ENCODE measurements around the gene FAM98B. TPM values are rescaled to one million over a fixed set of nuclear protein-coding genes. Genes with fewer than 3 reads are reported as not detected.
A peak's percentile ranks its signal among the peaks of the same experiment; 100 is the strongest.

Gene FAM98B
- total and polyA plus RNA-seq, 10 of the 15 experiments (the other 5 are each of a cell fraction or from before 2014, with no cell fraction given), result 1.3 to 36.7 (median 10.9) TPM

DNA sequence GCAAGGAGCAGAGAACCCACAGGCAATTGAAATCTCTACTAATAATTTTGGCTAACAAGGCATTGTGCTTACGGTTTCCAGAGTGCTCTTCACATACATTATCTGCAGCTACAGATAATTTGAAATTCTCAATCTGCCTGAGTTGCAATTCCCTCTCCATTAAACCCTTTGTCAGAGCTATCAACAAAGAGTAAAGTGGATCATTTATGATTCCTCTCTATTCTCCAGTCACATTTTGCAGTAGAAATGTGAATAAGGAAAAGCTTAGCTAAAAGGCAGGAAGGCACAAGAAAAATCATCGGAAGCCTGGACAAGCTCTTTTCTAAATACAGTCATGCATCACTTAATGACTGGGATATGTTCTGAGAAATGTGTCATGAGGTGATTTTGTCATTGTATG is 49.6 kb downstream of the FAM98B start:
- no peaks in the 10 kb centered on the region for H3K4me1 ChIP-seq (ENCODE audit: control insufficient read depth, insufficient read depth, low read length)
- SMC1A ChIA-PET (ENCODE audit: uncharacterized antibody, unreplicated experiment), result interaction anchor here (0.9 to 17.5 kb wide), 11 partner anchors 11 to 500 kb away, joined by 3 to 208 read pairs (median 5); partner anchors contain the start of gene FAM98B
- H2AFZ ChIP-seq (ENCODE audit: control insufficient read depth, low read depth, low read length), result no peak overlapping the region
- BruUV-seq (replicated peaks), result no TSS peak
- H3K79me2 ChIP-seq (ENCODE audit: control insufficient read depth, insufficient read depth, low read length), result no peaks in the 10 kb centered on the region
- POLR2A ChIA-PET, result interaction anchor here (2.3 kb wide), 1 partner anchor 20 kb away, joined by 8 read pairs; no protein-coding TSS in a partner anchor
- peaks cover 2% of the 10 kb centered on the region; the same call in 1 of the 3 replicates for H3K9me3 ChIP-seq (replicated peaks; ENCODE audit: control insufficient read depth, insufficient read depth, low read length)
- no peaks in the 10 kb centered on the region for H3K27me3 ChIP-seq (replicated peaks in 1 of 2; ENCODE audit: control insufficient read depth in 2 of 2, insufficient read depth in 2 of 2, low read length in 1 of 2)
- CTCF ChIA-PET, result interaction anchor here (0.9 to 5.9 kb wide), 9 partner anchors 10 to 196 kb away, joined by 3 to 35 read pairs (median 5); no protein-coding TSS in a partner anchor
- RAD21 ChIA-PET (ENCODE audit: unreplicated experiment), result interaction anchor here (1.0 to 1.7 kb wide), 4 partner anchors 9 to 196 kb away, joined by 4 to 5 read pairs (median 5); no protein-coding TSS in a partner anchor
- intact Hi-C loops (cut with micrococcal nuclease; ENCODE audit: unreplicated experiment) (no loop called here), in situ Hi-C loops (cut with MboI) (no loop called here)
- TF ChIP-seq NR2F1 (conservative IDR thresholded peaks at IDR 0.05) (no peak), RUNX3 (IDR thresholded peaks at IDR 0.05; ENCODE audit: low read length) (no peak), ASH2L (IDR thresholded peaks at IDR 0.05; ENCODE audit: borderline replicate concordance, low read depth) (no peak), FOS (IDR thresholded peaks at IDR 0.05; ENCODE audit: borderline replicate concordance, extremely low read depth, insufficient read length) (no peak)
- no peak overlapping the region for H3K4me2 ChIP-seq (ENCODE audit: control insufficient read depth, insufficient read depth)
- DNase-seq (ENCODE audit: low read depth, low spot score), result no peak
- H4K20me1 ChIP-seq (ENCODE audit: control insufficient read depth, insufficient read depth), result no peaks in the 10 kb centered on the region
- H3K9ac ChIP-seq (ENCODE audit: control insufficient read depth, insufficient read depth, low read length), result no peak overlapping the region
- no peak for FAIRE-seq
- WGBS (ENCODE audit: insufficient coverage, insufficient replicate concordance, low lambda C conversion rate, missing lambda C conversion rate), result 93% methylated on average over 2 of the region's 2 CpGs
- H3K36me3 ChIP-seq (ENCODE audit: control insufficient read depth in 2 of 2, insufficient read depth in 2 of 2, low read length in 1 of 2), result peaks cover 16 to 20% of the 10 kb centered on the region in 2 experiments
- H3K4me3 ChIP-seq, result no peak overlapping the region
- no peak for ATAC-seq
- no peak overlapping the region for H3K27ac ChIP-seq (ENCODE audit: control insufficient read depth, insufficient read depth)

- H3K79me2 ChIP-seq (ENCODE audit: control insufficient read depth, insufficient read depth, low read length), result no peaks in the 10 kb centered on the region
- H3K9me3 ChIP-seq (replicated peaks; ENCODE audit: control insufficient read depth, insufficient read depth, low read length), result no peaks in the 10 kb centered on the region; the same call in 2 of the 3 replicates
- peaks cover 11% of the 10 kb centered on the region for H3K4me1 ChIP-seq (ENCODE audit: control insufficient read depth, insufficient read depth, low read length)
- H3K27ac ChIP-seq (ENCODE audit: control insufficient read depth, insufficient read depth), result no peak overlapping the region
- H4K20me1 ChIP-seq (ENCODE audit: control insufficient read depth, insufficient read depth), result no peaks in the 10 kb centered on the region
- CTCF ChIA-PET, result interaction anchor here (0.9 to 5.9 kb wide), 13 partner anchors 10 to 203 kb away, joined by 3 to 35 read pairs (median 5); no protein-coding TSS in a partner anchor
- BruUV-seq (replicated peaks), result TSS peak; percentile 14
- no peak for ATAC-seq
- RAD21 ChIA-PET (ENCODE audit: unreplicated experiment), result interaction anchor here (0.6 to 1.7 kb wide), 6 partner anchors 12 to 195 kb away, joined by 3 to 5 read pairs (median 4); no protein-coding TSS in a partner anchor
- H3K27me3 ChIP-seq (replicated peaks in 1 of 2; ENCODE audit: control insufficient read depth in 2 of 2, insufficient read depth in 2 of 2, low read length in 1 of 2), result no peaks in the 10 kb centered on the region
- no peak for FAIRE-seq
- no peak for DNase-seq (ENCODE audit: low read depth, low spot score)
- 70% methylated on average over 4 of the region's 4 CpGs for WGBS (ENCODE audit: insufficient coverage, insufficient replicate concordance, low lambda C conversion rate, missing lambda C conversion rate)
- H3K4me2 ChIP-seq (ENCODE audit: control insufficient read depth, insufficient read depth), result no peak overlapping the region
- in situ Hi-C loops (cut with MboI) (no loop called here), intact Hi-C loops (cut with micrococcal nuclease; ENCODE audit: unreplicated experiment) (loop anchor here (5.0 kb wide), 2 partner anchors 37 to 63 kb away; no protein-coding TSS in a partner anchor)
- POLR2A ChIA-PET, result interaction anchor here (0.6 to 2.3 kb wide), 4 partner anchors 12 to 19 kb away, joined by 3 to 8 read pairs (median 3); no protein-coding TSS in a partner anchor
- no peak overlapping the region for H3K9ac ChIP-seq (ENCODE audit: control insufficient read depth, insufficient read depth, low read length)
- H3K4me3 ChIP-seq, result no peak overlapping the region
- SMC1A ChIA-PET (ENCODE audit: uncharacterized antibody, unreplicated experiment), result interaction anchor here (0.6 to 17.5 kb wide), 15 partner anchors 10 to 1591 kb away, joined by 3 to 208 read pairs (median 4); partner anchors contain the start of gene FAM98B
- peaks cover 16 to 19% of the 10 kb centered on the region in 2 experiments for H3K36me3 ChIP-seq (ENCODE audit: control insufficient read depth in 2 of 2, insufficient read depth in 2 of 2, low read length in 1 of 2)
- H2AFZ ChIP-seq (ENCODE audit: control insufficient read depth, low read depth, low read length), result no peak overlapping the region
- no peak for TF ChIP-seq TCF7 (IDR thresholded peaks at IDR 0.05; ENCODE audit: borderline replicate concordance)
- TF ChIP-seq, protein P1, sequence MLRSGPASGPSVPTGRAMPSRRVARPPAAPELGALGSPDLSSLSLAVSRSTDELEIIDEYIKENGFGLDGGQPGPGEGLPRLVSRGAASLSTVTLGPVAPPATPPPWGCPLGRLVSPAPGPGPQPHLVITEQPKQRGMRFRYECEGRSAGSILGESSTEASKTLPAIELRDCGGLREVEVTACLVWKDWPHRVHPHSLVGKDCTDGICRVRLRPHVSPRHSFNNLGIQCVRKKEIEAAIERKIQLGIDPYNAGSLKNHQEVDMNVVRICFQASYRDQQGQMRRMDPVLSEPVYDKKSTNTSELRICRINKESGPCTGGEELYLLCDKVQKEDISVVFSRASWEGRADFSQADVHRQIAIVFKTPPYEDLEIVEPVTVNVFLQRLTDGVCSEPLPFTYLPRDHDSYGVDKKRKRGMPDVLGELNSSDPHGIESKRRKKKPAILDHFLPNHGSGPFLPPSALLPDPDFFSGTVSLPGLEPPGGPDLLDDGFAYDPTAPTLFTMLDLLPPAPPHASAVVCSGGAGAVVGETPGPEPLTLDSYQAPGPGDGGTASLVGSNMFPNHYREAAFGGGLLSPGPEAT (IDR thresholded peaks at IDR 0.05; ENCODE audit: low read depth), result no peak
- TF ChIP-seq, protein P2, sequence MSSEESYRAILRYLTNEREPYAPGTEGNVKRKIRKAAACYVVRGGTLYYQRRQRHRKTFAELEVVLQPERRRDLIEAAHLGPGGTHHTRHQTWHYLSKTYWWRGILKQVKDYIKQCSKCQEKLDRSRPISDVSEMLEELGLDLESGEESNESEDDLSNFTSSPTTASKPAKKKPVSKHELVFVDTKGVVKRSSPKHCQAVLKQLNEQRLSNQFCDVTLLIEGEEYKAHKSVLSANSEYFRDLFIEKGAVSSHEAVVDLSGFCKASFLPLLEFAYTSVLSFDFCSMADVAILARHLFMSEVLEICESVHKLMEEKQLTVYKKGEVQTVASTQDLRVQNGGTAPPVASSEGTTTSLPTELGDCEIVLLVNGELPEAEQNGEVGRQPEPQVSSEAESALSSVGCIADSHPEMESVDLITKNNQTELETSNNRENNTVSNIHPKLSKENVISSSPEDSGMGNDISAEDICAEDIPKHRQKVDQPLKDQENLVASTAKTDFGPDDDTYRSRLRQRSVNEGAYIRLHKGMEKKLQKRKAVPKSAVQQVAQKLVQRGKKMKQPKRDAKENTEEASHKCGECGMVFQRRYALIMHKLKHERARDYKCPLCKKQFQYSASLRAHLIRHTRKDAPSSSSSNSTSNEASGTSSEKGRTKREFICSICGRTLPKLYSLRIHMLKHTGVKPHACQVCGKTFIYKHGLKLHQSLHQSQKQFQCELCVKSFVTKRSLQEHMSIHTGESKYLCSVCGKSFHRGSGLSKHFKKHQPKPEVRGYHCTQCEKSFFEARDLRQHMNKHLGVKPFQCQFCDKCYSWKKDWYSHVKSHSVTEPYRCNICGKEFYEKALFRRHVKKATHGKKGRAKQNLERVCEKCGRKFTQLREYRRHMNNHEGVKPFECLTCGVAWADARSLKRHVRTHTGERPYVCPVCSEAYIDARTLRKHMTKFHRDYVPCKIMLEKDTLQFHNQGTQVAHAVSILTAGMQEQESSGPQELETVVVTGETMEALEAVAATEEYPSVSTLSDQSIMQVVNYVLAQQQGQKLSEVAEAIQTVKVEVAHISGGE (CRISPR knock-in tag; IDR thresholded peaks at IDR 0.05), result no peak
- no peak for TF ChIP-seq POLR2A (IDR thresholded peaks at IDR 0.05; ENCODE audit: low read depth, low read length)
- TF ChIP-seq POU2F2 (IDR thresholded peaks at IDR 0.05; ENCODE audit: borderline replicate concordance, low read depth, low read length), result no peak
- no peak for TF ChIP-seq ZNF24 (IDR thresholded peaks at IDR 0.05)
- no peak for TF ChIP-seq RELA (IDR thresholded peaks at IDR 0.05; ENCODE audit: borderline replicate concordance, partially characterized antibody)
Measured at GRCh38 chr15:38504680-38505467, 50.9 kb downstream of the FAM98B start.

Data from GM12878 (cell line).